HG03045 (cell line): ENCODE data around the gene ADAM12.

ENCODE experiments used
- ATAC-seq: cut with Tn5 transposase; IDR thresholded peaks from one replicate; pipeline ENCODE4 v1.9.1; 2021; ENCODE audit warnings: mild to moderate bottlenecking, moderate library complexity; ENCODE audit not compliant: unreplicated experiment

The ADAM12 gene

GRCh38 chr10:126218778-126219649 lies 169.3 kb downstream of the ADAM12 start:
- ATAC-seq, result no peak

- ATAC-seq, result no peak
Observed at GRCh38 chr10:126218174-126218573, 170.1 kb downstream of the ADAM12 start.

- no peak for ATAC-seq
Observed at GRCh38 chr10:126216632-126216961, 171.7 kb downstream of the ADAM12 start.

- ATAC-seq, result no peak
Observed at GRCh38 chr10:126215746-126216631, 172.3 kb downstream of the ADAM12 start.

GRCh38 chr10:126214679-126215078 lies 173.6 kb downstream of the ADAM12 start:
- no peak for ATAC-seq

- ATAC-seq, result no peak
Observed at GRCh38 chr10:126214021-126214420, 174.3 kb downstream of the ADAM12 start.

GRCh38 chr10:126212738-126213137 lies 175.5 kb downstream of the ADAM12 start:
- ATAC-seq, result no peak

GRCh38 chr10:126210051-126210651 lies 178.1 kb downstream of the ADAM12 start:
- no peak for ATAC-seq

- no peak for ATAC-seq
Observed at GRCh38 chr10:126209451-126209850, 178.8 kb downstream of the ADAM12 start.

- no peak for ATAC-seq
Observed at GRCh38 chr10:126208726-126209302, 179.5 kb downstream of the ADAM12 start.

GRCh38 chr10:126207851-126208250 lies 180.4 kb downstream of the ADAM12 start:
- no peak for ATAC-seq

GRCh38 chr10:126207313-126207771 lies 180.9 kb downstream of the ADAM12 start:
- no peak for ATAC-seq

- no peak for ATAC-seq
Observed at GRCh38 chr10:126205486-126206205, 182.6 kb downstream of the ADAM12 start.

GRCh38 chr10:126204320-126204719 lies 184.0 kb downstream of the ADAM12 start:
- ATAC-seq, result no peak

GRCh38 chr10:126203746-126204145 lies 184.5 kb downstream of the ADAM12 start:
- ATAC-seq, result no peak

GRCh38 chr10:126201603-126202002 lies 186.7 kb downstream of the ADAM12 start:
- ATAC-seq, result no peak

GRCh38 chr10:126199221-126199998 lies 188.9 kb downstream of the ADAM12 start:
- no peak for ATAC-seq

GRCh38 chr10:126198681-126199080 lies 189.6 kb downstream of the ADAM12 start:
- ATAC-seq, result no peak

- no peak for ATAC-seq
Observed at GRCh38 chr10:126197036-126197543, 191.2 kb downstream of the ADAM12 start.
